Measurements from ENCODE around the gene MDGA2.

The MDGA2 gene

DNA sequence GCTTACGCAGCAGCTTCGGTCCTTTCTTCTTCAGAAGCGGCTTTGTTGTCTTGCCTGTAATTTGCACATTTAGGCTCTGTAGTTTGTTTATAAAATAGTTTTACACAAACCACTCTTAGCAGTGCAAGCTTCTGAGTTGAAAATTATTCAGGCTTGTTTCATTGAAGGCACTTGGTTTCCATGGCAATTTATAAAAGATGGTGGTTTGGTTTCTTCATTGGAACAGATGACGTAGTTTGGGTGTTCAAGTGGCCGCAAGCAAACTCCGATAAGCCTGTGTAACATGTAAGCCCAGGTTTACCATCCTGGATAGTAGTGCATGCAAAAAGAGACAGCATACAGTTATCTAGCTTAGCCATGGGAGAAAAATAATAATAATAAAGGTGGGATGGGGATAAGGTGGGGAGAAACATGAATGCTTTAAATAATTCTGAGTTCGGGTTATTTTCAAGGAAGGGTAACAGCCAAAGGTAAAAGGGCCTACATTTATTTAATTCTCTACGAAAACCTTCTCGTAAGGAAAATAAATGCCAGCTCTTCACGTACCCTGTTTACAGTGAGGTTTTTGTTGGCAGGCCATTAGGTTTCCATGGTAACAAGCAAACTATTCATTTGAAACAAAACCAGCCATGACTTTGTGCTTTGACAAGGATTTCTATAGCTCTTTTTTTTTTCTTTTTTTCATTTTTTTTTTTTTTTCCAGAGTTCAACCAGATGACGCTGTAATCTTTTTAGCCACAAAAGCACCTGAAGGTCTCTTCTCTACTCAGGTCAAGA lies 834.3 kb downstream of the MDGA2 start:
- DNase-seq: no peak

DNA sequence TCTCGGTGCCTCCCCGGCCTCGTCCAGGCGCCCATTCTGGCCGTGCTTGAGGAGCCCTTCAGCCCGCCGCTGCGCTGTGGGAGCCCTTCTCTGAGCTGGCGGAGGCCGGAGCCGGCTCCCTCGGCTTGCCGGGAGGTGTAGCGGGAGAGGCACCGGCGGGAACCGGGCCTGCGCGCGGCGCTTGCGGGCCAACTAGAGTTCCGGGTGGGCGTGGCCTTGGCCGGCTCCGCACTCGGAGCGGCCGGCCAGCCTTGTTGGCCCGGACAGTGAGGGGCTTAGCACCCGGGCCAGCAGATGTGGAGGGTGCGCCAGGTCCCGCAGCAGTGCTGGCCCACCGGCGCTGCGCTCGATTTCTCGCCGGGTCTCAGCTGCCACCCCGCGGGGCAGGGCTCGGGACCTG lies 855.1 kb downstream of the MDGA2 start:
- no peak for DNase-seq

DNA sequence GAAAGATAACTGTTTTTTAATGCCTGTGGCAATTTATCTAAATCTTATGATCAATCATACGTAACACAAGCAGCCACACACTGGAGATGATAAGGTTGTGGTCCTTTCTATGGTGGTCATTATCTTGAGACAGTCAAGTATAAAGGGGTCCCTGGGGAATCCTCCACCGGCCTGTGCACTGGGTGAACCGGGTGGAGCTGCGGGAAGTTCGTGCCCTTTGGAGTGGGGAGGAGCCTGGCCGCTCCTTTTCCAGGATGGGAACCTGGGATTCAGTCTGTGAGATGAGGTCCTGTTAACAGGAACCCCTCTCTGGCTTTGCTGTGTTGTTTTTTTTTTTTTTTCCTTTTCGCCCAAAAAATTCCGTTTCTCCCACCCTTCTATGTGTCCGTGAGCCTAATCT lies 856.3 kb downstream of the MDGA2 start:
- no peak for DNase-seq

DNA sequence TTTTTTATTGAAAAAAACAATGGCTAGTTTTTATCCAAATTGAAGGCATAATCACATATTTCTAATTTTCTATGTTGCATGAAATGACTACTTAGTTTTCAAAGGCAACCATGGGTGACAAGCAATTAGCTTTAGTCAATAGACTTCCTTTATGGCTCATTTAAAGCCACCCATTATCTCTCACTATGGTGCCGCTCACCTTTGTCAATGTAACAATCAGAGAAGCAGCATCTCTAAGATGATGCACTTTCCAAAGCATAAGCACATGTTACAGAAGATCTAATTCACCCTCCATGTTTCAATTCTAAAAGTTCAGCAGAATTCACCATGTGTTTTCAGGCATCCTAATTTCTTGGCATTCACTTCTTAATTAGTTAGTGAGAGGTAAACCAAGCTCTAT lies 857.3 kb downstream of the MDGA2 start:
- DNase-seq: peak; percentile 74

DNA sequence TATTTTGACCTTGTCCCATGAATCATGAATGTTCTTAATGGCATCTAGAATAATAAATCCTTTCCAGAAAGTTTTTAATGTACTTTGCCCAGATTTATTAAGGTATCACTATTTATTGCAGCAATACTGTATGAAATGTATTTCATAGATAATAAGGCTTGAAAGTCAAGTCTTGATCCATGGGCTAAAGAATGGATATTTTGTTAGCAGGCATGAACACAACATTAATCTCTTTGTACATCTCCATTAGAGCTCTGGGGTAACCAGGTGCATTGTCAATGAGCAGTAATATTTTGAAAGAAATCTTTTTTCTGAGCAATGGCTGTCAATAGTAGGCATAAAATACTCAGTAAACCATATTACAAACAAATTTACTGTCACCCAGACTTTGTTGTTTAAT lies 882.3 kb downstream of the MDGA2 start:
- no peak for DNase-seq

Data from DMS79 treated with DMSO at 0.1 percent for 48 hours (cell line).